Activated CD4-positive, alpha-beta T cell treated with anti-CD3 and anti-CD28 coated beads, Interleukin-2, amount 10 ng/mL, durations not matched to agents 24 days and 14 days (primary cell): ENCODE measurements around the gene INCA1. TPM values are rescaled to one million over a fixed set of nuclear protein-coding genes. Genes with fewer than 3 reads are reported as not detected.

Source experiments
- total RNA-seq: library from RNA; stranded (reverse); gene quantifications from 2 replicates; pipeline ENCODE4 v1.2.3, GENCODE V29; 2022

The INCA1 gene
- total RNA-seq, 1 donor from 2014 or later = 0.56 TPM

Other genes starting within 250 kb of the INCA1 start
- not detected in 2 replicates for gene TM4SF5, start 225.6 kb downstream of the INCA1 start, total RNA-seq
- not detected in 2 replicates for gene VMO1, start 211.2 kb downstream of the INCA1 start, total RNA-seq
- not detected in 2 replicates for gene GLTPD2, start 208.6 kb downstream of the INCA1 start, total RNA-seq
- 208 and 209 TPM in 2 replicates for gene PSMB6, start 201.4 kb downstream of the INCA1 start, total RNA-seq
- 14.5 and 16.1 TPM in 2 replicates for gene PLD2, start 190.4 kb downstream of the INCA1 start, total RNA-seq
- gene MINK1, start 164.2 kb downstream of the INCA1 start, total RNA-seq = 56.1 and 59.7 TPM in 2 replicates
- gene C17orf107, start 98.0 kb downstream of the INCA1 start, total RNA-seq = 1.4 and 1.7 TPM in 2 replicates
- gene CHRNE, start 94.4 kb downstream of the INCA1 start, total RNA-seq = 0.42 and 0.64 TPM in 2 replicates
- gene GP1BA, start 65.2 kb downstream of the INCA1 start, total RNA-seq = not detected in 2 replicates
- 104 and 106 TPM in 2 replicates for gene SLC25A11, start 57.5 kb downstream of the INCA1 start, total RNA-seq
- gene RNF167, start 57.3 kb downstream of the INCA1 start, total RNA-seq = 119 and 125 TPM in 2 replicates
- 1,471 and 1,473 TPM in 2 replicates for gene PFN1, start 49.0 kb downstream of the INCA1 start, total RNA-seq
- gene ENO3, start 46.4 kb downstream of the INCA1 start, total RNA-seq = 45.3 and 51.0 TPM in 2 replicates
- 58.7 and 62.3 TPM in 2 replicates for gene SPAG7, start 29.7 kb downstream of the INCA1 start, total RNA-seq
- gene CAMTA2, start 9.8 kb downstream of the INCA1 start, total RNA-seq = 87.7 and 89.7 TPM in 2 replicates
- 62.3 TPM in 2 replicates for gene KIF1C, start 428 bp upstream of the INCA1 start, total RNA-seq
- 0.14 TPM in 2 replicates for gene SLC52A1, start 37.9 kb upstream of the INCA1 start, total RNA-seq
- 1.9 and 2.6 TPM in 2 replicates for gene ZFP3, start 80.9 kb upstream of the INCA1 start, total RNA-seq
- gene ZNF232, start 114.4 kb upstream of the INCA1 start, total RNA-seq = 17.4 and 19.8 TPM in 2 replicates
- gene USP6, start 118.5 kb upstream of the INCA1 start, total RNA-seq = 0.02 TPM in 2 replicates
- 10.1 and 12.1 TPM in 2 replicates for gene ZNF594, start 194.3 kb upstream of the INCA1 start, total RNA-seq
- gene SCIMP, start 237.3 kb upstream of the INCA1 start, total RNA-seq = not detected in 2 replicates